ENCODE data around the gene TMC6.
A peak's percentile ranks its signal among the peaks of the same experiment; 100 is the strongest.
"Not testable (repeated sequence)": the region's sequence is repeated elsewhere in the genome, so short reads cannot be mapped to it uniquely, and the experiment has no call there.

The TMC6 gene

GRCh38 chr17:78146471-78146869, 17.9 kb upstream of the TMC6 start:
- no peaks in the 10 kb centered on the region for H3K36me3 ChIP-seq (ENCODE audit: control insufficient read depth, insufficient read depth, low read length)
- H3K9ac ChIP-seq (ENCODE audit: low read length): no peak overlapping the region
- H3K4me3 ChIP-seq (ENCODE audit: low read length): no peak overlapping the region
- H3K4me1 ChIP-seq (ENCODE audit: control insufficient read depth, insufficient read depth, low read length): no peaks in the 10 kb centered on the region
- no peak overlapping the region for H3K27ac ChIP-seq (ENCODE audit: low read depth, low read length)
- no peaks in the 10 kb centered on the region for H3K27me3 ChIP-seq (ENCODE audit: control insufficient read depth, insufficient read depth, low read length)

- H3K4me3 ChIP-seq (ENCODE audit: low read length): no peak overlapping the region
- H3K9ac ChIP-seq (ENCODE audit: low read length): no peak overlapping the region
- no peaks in the 10 kb centered on the region for H3K4me1 ChIP-seq (ENCODE audit: control insufficient read depth, insufficient read depth, low read length)
These were observed 16.4 kb upstream of the TMC6 start for GRCh38 chr17:78144736-78145641.

GRCh38 chr17:78144147-78144719, 15.7 kb upstream of the TMC6 start:
- Histone ChIP-seq H3K9ac (ENCODE audit: low read length) (no peak overlapping the region), H3K27ac (ENCODE audit: low read depth, low read length) (no peak overlapping the region), H3K4me1 (ENCODE audit: control insufficient read depth, insufficient read depth, low read length) (no peaks in the 10 kb centered on the region), H3K27me3 (ENCODE audit: control insufficient read depth, insufficient read depth, low read length) (no peaks in the 10 kb centered on the region), H3K36me3 (ENCODE audit: control insufficient read depth, insufficient read depth, low read length) (no peaks in the 10 kb centered on the region), H3K4me3 (ENCODE audit: low read length) (no peak overlapping the region)

More at GRCh38 chr17:78144736-78145641, 16.4 kb upstream of the TMC6 start:
- no peaks in the 10 kb centered on the region for H3K27me3 ChIP-seq (ENCODE audit: control insufficient read depth, insufficient read depth, low read length)
- H3K27ac ChIP-seq (ENCODE audit: low read depth, low read length): no peak overlapping the region
- H3K36me3 ChIP-seq (ENCODE audit: control insufficient read depth, insufficient read depth, low read length): no peaks in the 10 kb centered on the region

- H3K4me1 ChIP-seq (ENCODE audit: control insufficient read depth, insufficient read depth, low read length): no peaks in the 10 kb centered on the region
- no peak overlapping the region for H3K27ac ChIP-seq (ENCODE audit: low read depth, low read length)
- H3K4me3 ChIP-seq (ENCODE audit: low read length): no peak overlapping the region
- H3K36me3 ChIP-seq (ENCODE audit: control insufficient read depth, insufficient read depth, low read length): no peaks in the 10 kb centered on the region
- no peak overlapping the region for H3K9ac ChIP-seq (ENCODE audit: low read length)
- H3K27me3 ChIP-seq (ENCODE audit: control insufficient read depth, insufficient read depth, low read length): no peaks in the 10 kb centered on the region
These were observed 14.9 kb upstream of the TMC6 start for GRCh38 chr17:78143214-78144146.

- Histone ChIP-seq H3K9ac (ENCODE audit: low read length) (no peak overlapping the region), H3K27me3 (ENCODE audit: control insufficient read depth, insufficient read depth, low read length) (no peaks in the 10 kb centered on the region), H3K27ac (ENCODE audit: low read depth, low read length) (no peak overlapping the region), H3K4me1 (ENCODE audit: control insufficient read depth, insufficient read depth, low read length) (no peaks in the 10 kb centered on the region), H3K4me3 (ENCODE audit: low read length) (no peak overlapping the region), H3K36me3 (ENCODE audit: control insufficient read depth, insufficient read depth, low read length) (no peaks in the 10 kb centered on the region)
These were observed 13.7 kb upstream of the TMC6 start for GRCh38 chr17:78142119-78142861.

GRCh38 chr17:78141437-78142118, 13.0 kb upstream of the TMC6 start:
- no peak overlapping the region for H3K4me3 ChIP-seq (ENCODE audit: low read length)
- H3K27ac ChIP-seq (ENCODE audit: low read depth, low read length): no peak overlapping the region
- H3K9ac ChIP-seq (ENCODE audit: low read length): no peak overlapping the region
- H3K4me1 ChIP-seq (ENCODE audit: control insufficient read depth, insufficient read depth, low read length): no peaks in the 10 kb centered on the region
- no peaks in the 10 kb centered on the region for H3K27me3 ChIP-seq (ENCODE audit: control insufficient read depth, insufficient read depth, low read length)
- H3K36me3 ChIP-seq (ENCODE audit: control insufficient read depth, insufficient read depth, low read length): no peaks in the 10 kb centered on the region

GRCh38 chr17:78140169-78141051, 11.9 kb upstream of the TMC6 start:
- no peak overlapping the region for H3K9ac ChIP-seq (ENCODE audit: low read length)
- no peaks in the 10 kb centered on the region for H3K36me3 ChIP-seq (ENCODE audit: control insufficient read depth, insufficient read depth, low read length)
- H3K4me1 ChIP-seq (ENCODE audit: control insufficient read depth, insufficient read depth, low read length): no peaks in the 10 kb centered on the region
- no peak overlapping the region for H3K27ac ChIP-seq (ENCODE audit: low read depth, low read length)
- peak overlapping the region; percentile 41 for H3K4me3 ChIP-seq (ENCODE audit: low read length)
- no peaks in the 10 kb centered on the region for H3K27me3 ChIP-seq (ENCODE audit: control insufficient read depth, insufficient read depth, low read length)

GRCh38 chr17:78139861-78140168, 11.3 kb upstream of the TMC6 start:
- not testable (repeated sequence) for H3K27ac ChIP-seq (ENCODE audit: low read depth, low read length); H3K4me3 ChIP-seq (ENCODE audit: low read length); H3K4me1 ChIP-seq (ENCODE audit: control insufficient read depth, insufficient read depth, low read length); H3K36me3 ChIP-seq (ENCODE audit: control insufficient read depth, insufficient read depth, low read length); H3K9ac ChIP-seq (ENCODE audit: low read length); H3K27me3 ChIP-seq (ENCODE audit: control insufficient read depth, insufficient read depth, low read length)

- Histone ChIP-seq H3K9ac (ENCODE audit: low read length) (no peak overlapping the region), H3K27me3 (ENCODE audit: control insufficient read depth, insufficient read depth, low read length) (no peaks in the 10 kb centered on the region), H3K27ac (ENCODE audit: low read depth, low read length) (no peak overlapping the region), H3K4me1 (ENCODE audit: control insufficient read depth, insufficient read depth, low read length) (no peaks in the 10 kb centered on the region), H3K4me3 (ENCODE audit: low read length) (no peak overlapping the region), H3K36me3 (ENCODE audit: control insufficient read depth, insufficient read depth, low read length) (no peaks in the 10 kb centered on the region)
These were observed 9.9 kb upstream of the TMC6 start for GRCh38 chr17:78138204-78139060.

- Histone ChIP-seq H3K9ac (ENCODE audit: low read length) (no peak overlapping the region), H3K4me3 (ENCODE audit: low read length) (no peak overlapping the region), H3K36me3 (ENCODE audit: control insufficient read depth, insufficient read depth, low read length) (no peaks in the 10 kb centered on the region), H3K4me1 (ENCODE audit: control insufficient read depth, insufficient read depth, low read length) (no peaks in the 10 kb centered on the region), H3K27me3 (ENCODE audit: control insufficient read depth, insufficient read depth, low read length) (no peaks in the 10 kb centered on the region), H3K27ac (ENCODE audit: low read depth, low read length) (no peak overlapping the region)
These were observed 9.0 kb upstream of the TMC6 start for GRCh38 chr17:78137392-78138203.
